HG03565 (cell line): ENCODE results near the gene UBL3.

Experiments used
- ATAC-seq: cut with Tn5 transposase; IDR thresholded peaks from one replicate; pipeline ENCODE4 v1.9.1; 2021; ENCODE audit warnings: mild to moderate bottlenecking, moderate library complexity; ENCODE audit not compliant: unreplicated experiment

Gene UBL3

DNA sequence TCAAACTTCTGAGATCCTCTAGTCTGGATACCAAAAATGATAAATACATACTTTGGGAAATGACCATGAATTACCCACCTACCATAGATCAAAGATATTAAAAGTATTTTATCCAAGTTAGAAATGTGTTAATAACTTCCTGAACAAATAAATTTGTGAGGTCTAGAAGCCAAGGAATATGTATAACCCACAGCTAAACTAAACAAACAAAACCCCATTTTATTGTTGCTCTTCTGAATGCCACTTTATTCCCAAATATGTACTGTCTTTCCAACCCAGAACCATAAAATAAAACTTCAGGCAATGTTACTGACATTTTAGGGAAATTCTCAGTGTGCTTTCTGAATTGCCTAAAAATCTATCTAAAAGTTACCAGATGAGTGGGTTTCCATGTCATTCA lies 35.1 kb downstream of the UBL3 start:
- ATAC-seq, result no peak

GRCh38 chr13:29810898-29811297 lies 39.5 kb downstream of the UBL3 start:
- ATAC-seq, result no peak

DNA sequence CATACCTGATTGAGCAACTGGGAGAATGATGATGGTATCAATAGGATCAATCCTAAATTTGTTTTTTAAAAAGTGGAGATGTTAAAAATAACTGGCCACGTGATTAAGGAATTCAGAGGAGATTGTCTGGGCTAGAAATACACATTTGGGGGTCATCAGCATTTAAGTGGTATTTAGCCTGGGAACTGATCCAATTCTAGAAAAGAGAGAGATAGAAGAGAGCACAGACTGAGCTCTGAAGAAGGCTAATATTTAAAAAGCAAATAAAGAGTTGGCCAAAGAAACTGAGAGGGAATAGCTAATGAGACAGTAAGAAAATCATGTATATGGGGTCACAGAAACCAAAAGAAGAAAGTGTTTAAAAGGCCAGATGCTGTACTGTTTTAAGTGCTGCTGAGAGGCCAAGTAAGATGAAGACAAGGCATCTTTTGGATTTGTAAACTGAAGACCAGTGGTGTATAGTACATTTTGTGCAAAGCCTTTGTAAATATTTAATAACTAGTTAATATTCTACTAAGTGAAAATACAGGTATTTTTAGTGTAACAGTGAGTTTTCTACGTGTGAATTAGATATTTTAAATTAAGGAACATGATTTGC lies 40.2 kb downstream of the UBL3 start:
- ATAC-seq, result no peak

DNA sequence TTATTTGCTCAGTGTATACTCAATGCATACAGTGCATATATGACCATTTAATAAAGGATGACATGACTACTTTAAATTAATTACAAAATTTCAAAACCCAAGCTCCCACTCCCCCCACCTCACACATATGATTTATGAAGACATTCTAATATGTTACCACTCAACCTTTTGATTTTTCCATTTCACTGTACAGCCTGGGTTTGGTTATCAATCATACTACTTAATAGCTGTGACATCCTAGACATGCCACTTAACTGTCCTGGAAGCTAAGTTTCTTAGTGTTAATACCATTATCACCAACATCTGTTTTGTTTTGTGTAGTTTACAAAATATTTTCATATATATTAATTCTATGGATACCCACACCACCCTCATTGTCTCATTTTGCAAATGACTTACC lies 42.2 kb downstream of the UBL3 start:
- no peak for ATAC-seq

DNA sequence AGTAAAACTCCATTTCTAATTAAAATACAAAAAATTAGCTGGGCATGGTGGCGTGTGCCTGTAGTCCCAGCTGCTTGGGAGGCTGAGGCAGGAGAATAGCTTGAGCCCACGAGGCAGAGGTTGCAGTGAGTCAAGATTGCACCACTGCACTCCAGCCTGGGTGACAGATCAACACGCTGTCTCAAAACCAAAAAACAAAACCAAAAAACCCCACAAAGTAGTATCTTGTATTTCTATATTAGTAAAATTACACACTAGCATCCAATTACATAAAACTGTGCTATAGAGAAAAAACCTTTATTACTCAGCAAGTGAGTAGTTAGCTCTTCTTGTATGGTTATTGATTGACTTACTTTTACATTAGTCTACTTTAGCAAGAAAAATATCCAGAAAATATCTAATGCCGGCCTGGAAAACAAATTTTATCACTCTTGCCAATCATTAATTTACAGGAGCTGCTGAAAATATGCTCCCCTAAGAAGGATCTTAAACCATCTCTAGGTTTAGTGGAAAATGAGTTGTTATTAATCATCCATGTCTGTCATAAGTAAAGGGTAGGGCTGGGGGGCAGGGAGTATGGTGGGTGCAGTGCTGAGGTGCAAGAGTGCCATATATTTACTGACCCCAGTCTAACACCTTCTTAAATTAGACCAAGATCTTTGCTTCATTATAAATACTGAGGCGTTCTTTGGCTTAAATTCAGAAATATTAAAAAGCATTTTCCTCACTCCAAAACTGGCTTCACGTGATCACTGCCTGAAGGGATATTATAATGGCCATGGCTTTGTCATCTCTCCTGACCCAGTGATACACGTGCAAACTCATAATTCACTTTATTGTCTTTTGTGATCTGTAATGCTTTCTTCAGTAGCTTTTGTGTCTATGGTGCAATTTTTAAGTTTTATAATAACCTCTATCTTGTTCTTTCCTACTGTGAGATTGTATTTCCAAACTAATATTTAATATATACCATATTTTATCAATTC lies 44.1 kb downstream of the UBL3 start:
- ATAC-seq, result no peak

DNA sequence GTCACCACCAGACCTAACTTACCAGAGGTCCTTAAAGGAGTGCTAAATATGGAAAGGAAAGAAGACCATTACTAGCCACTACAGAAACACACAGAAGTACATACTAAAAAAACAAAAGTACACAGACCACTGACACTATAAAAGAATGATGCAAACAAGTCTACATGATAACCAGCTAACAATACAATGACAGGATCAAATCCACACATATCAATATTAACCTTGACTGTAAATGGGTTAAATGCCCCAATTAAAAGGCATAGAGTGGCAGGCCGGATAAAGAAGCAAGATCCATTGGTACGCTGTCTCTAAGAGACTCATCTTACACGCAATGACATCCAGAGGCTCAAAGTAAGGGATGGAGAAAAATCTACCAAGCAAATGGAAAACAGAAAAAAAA lies 47.2 kb downstream of the UBL3 start:
- no peak for ATAC-seq

DNA sequence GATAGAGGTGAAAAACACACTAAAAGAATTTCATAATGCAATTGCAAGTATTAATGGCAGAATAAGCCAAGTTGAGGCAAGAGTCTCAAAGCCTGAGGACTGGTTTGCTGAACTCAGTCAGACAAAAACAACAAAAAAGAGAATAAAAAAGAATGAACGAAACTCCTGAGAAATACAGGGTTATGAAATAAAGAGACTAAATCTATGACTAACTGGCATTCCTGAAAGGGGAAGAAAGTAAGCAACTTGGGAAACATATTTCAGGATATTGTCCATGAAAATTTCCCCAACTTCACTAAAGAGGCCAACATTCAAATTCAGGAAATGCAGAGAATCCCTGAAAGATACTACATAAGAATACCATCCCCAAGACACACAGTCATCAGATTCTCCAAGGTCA lies 47.8 kb downstream of the UBL3 start:
- no peak for ATAC-seq

DNA sequence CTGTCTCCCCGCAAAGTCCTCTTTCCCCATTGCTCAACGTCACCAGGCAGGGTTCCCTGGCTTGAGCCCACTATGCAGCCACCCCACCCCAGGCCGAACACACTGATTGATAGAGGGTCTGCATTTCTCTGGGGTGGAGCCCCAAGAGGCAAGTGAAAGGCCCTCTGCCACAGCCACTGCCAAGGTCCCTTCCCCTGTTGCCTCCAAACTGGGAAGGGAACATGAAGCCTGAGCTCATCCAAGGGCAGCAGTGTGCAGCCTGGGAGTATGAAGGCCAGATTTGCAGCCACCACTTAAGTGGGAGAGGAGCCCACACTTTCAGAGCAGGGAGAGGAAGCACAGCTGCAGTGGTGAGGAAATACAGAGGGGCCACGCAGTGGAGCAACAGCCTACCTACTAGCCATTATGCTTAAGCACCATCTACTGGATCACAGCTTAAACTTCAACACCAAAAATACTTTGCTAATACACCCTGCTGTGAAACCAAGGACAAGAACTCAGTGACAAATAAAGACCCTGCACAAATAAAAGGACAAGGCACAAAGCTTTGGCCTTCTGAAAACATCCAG lies 48.6 kb downstream of the UBL3 start:
- no peak for ATAC-seq

DNA sequence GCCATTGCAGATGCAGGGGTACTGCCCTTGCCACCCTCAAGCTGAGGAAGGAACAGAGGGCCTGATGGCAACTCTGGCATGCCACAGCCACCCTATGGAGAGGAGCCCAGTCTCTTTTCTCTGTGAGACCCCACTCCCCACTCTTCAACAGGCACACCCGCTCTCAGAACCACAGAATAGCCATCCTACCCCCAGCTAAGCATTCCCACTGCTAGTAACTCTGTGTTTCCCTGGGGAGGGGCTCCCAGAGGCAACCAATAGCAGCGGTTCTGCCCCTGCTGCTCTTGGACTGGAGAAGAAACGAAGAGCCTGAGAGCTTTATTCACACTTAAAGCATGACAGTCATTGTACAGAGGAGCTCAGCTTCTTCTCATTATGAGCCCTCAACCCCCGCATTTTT lies 49.3 kb downstream of the UBL3 start:
- ATAC-seq, result no peak

GRCh38 chr13:29800687-29801086 lies 49.7 kb downstream of the UBL3 start:
- no peak for ATAC-seq

DNA sequence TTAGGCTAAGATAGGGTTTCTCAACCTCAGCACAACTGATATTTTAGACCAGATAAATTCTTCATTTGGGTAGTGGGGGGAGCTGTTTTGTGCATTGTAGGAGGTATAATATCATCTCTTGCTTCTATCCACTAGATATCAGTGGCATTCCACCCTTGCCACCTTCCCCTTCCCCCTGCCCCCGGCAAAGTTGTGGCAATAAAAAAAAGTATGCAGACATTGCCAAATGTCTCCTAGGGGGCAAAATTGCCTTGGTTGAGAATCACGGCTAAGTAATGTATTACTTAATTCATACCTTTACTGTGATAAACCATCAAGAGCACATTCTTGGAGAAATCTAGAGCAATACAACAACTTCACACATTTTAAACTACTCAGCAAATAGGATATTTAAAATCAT lies 51.4 kb downstream of the UBL3 start:
- no peak for ATAC-seq

- ATAC-seq, result no peak
Observed at GRCh38 chr13:29791997-29792780, 58.2 kb downstream of the UBL3 start.

DNA sequence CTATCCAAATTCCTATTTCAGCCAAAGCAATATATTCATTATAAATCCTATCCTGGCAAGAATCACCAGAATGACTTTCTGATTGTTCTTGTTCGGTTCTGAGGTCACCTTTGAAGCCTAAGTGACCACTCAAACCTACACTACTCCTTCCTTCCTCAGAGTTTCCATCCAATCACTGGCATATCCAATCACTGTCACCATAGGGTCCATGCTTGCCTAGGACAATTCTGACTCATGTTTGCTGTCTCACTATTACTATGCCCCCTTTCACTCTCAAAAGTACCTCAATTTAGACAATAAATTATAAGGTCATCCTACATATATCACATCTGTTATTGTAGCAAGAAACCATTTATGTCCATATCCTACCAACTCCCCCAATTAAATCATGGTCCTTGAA lies 58.9 kb downstream of the UBL3 start:
- no peak for ATAC-seq

- ATAC-seq, result no peak
Observed at GRCh38 chr13:29786698-29787097, 63.7 kb downstream of the UBL3 start.

DNA sequence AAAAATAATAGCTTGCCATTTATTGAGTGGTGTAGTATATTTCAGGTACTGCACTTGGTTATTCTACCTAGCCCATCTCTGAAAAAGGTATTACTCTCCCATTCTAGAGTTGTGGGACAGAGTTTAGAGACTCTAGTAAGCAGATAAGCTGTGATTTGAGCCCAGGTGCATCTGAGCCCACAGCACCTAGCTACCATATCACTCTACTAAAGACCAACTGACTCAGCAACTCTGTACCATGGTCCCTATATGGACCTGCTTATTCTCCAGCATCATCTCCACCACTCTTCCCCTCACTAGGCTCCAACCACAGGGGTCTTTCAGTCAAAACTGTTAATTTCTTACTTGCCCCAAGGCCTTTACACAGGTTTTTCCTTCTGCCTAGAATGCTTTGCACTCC lies 64.4 kb downstream of the UBL3 start:
- ATAC-seq, result no peak

- ATAC-seq, result no peak
Observed at GRCh38 chr13:29782798-29783197, 67.6 kb downstream of the UBL3 start.

- no peak for ATAC-seq
Observed at GRCh38 chr13:29774830-29775229, 75.6 kb downstream of the UBL3 start.

GRCh38 chr13:29771247-29771646 lies 79.2 kb downstream of the UBL3 start:
- ATAC-seq, result no peak

GRCh38 chr13:29767006-29767405 lies 83.4 kb downstream of the UBL3 start:
- no peak for ATAC-seq

DNA sequence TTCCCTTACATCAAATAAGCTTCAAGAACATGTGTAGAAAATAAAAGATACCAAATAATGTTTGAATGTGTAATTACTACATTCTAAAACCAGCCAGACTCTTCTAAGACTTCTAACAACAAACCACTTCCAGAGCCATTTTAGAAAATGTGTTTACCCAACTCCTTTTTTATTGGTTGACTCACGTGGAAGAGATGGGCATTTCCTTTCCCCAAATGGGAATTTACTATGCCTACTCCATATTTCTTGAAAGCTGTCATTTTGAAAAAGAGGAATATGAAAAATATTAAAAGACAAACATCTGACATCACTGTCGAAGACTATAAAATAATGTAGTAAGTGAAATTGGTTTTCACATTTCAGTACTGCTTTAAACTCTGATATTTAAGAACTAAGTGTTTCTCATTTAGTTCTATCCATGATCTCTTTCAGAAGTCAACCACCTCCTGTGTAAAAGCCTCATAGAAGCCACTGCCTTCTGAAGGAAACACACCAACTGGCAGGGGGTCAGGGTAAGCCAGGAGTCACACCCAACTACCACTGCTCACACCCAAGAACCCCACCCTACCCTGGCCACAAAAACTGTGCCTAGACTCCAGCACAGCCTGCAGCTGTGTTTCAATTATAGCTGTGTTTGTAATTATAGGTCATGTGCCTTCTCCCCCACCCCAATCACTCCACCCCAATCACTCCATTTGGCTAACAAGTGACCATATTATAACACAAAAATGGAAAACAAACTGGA lies 86.8 kb downstream of the UBL3 start:
- ATAC-seq, result no peak

DNA sequence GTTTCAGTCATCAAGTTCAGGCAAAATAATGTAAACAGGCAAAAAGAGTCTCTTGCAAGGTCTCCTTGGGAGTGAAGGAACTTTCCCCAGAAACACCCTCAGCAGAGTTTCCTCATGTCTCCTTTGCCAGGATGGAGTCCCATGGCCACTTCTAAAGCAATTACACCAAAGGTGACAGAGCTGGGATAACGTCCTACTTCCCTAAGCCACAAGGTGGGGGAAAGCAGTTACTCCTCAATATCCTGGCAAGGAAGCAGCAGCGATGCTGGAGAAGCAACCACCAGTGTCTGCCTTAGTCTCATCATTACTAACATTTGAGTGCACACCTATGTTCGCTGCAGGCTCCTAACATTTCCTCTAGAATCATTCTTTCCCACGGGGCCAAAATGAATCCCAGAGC lies 88.6 kb downstream of the UBL3 start:
- ATAC-seq, result no peak
